Testis (tissue), 2 donors: Measurements from ENCODE around the gene SF3B1.

Experiments
- POLR2A ChIP-seq: fragments of 450-650 bp; IDR thresholded peaks from one replicate; pipeline ENCODE4 v1.6.1; 2017; ENCODE audit warnings: antibody characterized with exemption, mild to moderate bottlenecking, moderate library complexity
- TF ChIP-seq, protein P1 (sequence below), 3 experiments: fragments of 450-650 bp in 2 of 3; fragments of 200-600 bp in 1 of 3; sonication (generic) in 1 of 3; IDR thresholded peaks; one replicate each; pipeline ENCODE4 v1.5.1; 2016 to 2019; ENCODE audit warnings: antibody characterized with exemption in 3 of 3, mild to moderate bottlenecking in 2 of 3, moderate library complexity in 1 of 3

DNA sequence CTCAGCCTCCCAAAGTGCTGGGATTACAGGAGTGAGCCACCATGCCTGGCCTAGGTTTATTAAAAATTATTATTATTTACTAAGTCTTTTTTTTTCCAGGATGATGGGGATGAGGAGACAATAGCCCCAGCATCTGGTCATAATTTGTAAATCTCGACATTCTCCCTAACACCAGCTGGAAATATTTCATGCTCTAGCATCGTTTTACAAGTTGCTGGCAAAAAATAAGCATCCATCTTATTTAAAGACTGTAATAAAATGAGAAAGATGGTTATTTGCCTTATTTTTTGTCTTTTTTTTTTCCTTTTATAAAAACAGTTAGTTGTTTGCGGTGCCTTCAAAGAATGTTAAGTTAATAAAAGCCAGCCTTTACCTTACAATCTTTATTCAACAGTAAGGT, 56.7 kb downstream of the SF3B1 start:
- TF ChIP-seq, protein P1, sequence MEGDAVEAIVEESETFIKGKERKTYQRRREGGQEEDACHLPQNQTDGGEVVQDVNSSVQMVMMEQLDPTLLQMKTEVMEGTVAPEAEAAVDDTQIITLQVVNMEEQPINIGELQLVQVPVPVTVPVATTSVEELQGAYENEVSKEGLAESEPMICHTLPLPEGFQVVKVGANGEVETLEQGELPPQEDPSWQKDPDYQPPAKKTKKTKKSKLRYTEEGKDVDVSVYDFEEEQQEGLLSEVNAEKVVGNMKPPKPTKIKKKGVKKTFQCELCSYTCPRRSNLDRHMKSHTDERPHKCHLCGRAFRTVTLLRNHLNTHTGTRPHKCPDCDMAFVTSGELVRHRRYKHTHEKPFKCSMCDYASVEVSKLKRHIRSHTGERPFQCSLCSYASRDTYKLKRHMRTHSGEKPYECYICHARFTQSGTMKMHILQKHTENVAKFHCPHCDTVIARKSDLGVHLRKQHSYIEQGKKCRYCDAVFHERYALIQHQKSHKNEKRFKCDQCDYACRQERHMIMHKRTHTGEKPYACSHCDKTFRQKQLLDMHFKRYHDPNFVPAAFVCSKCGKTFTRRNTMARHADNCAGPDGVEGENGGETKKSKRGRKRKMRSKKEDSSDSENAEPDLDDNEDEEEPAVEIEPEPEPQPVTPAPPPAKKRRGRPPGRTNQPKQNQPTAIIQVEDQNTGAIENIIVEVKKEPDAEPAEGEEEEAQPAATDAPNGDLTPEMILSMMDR (IDR thresholded peaks at IDR 0.05): no peak
- no peak for TF ChIP-seq POLR2A
